ENCODE measurements around the gene GOLT1B.

The GOLT1B gene

GRCh38 chr12:21559855-21560569 is 58.4 kb downstream of the GOLT1B start:
- TF ChIP-seq CTCF (IDR thresholded peaks at IDR 0.05; ENCODE audit: insufficient read depth, low read depth, low read length, missing control alignments), result no peak
- no peak for DNase-seq (ENCODE audit: low read depth)
- H3K4me3 ChIP-seq (ENCODE audit: low read depth, low read length), result no peak overlapping the region

- no peak for TF ChIP-seq CTCF (IDR thresholded peaks at IDR 0.05; ENCODE audit: insufficient read depth, low read depth, low read length, missing control alignments)
Measured at GRCh38 chr12:21561158-21561557, 59.6 kb downstream of the GOLT1B start.

GRCh38 chr12:21562859-21563258 is 61.3 kb downstream of the GOLT1B start:
- DNase-seq (ENCODE audit: low read depth), result no peak
- no peak overlapping the region for H3K4me3 ChIP-seq (ENCODE audit: low read depth, low read length)
- no peak for TF ChIP-seq CTCF (IDR thresholded peaks at IDR 0.05; ENCODE audit: insufficient read depth, low read depth, low read length, missing control alignments)

More at GRCh38 chr12:21561158-21561557, 59.6 kb downstream of the GOLT1B start:
- no peak overlapping the region for H3K4me3 ChIP-seq (ENCODE audit: low read depth, low read length)
- DNase-seq (ENCODE audit: low read depth), result no peak

GRCh38 chr12:21566223-21566906 is 64.8 kb downstream of the GOLT1B start:
- no peak for TF ChIP-seq CTCF (IDR thresholded peaks at IDR 0.05; ENCODE audit: insufficient read depth, low read depth, low read length, missing control alignments)
- no peak for DNase-seq (ENCODE audit: low read depth)
- H3K4me3 ChIP-seq (ENCODE audit: low read depth, low read length), result no peak overlapping the region

GRCh38 chr12:21566907-21567394 is 65.4 kb downstream of the GOLT1B start:
- no peak for TF ChIP-seq CTCF (IDR thresholded peaks at IDR 0.05; ENCODE audit: insufficient read depth, low read depth, low read length, missing control alignments)
- no peak for DNase-seq (ENCODE audit: low read depth)
- H3K4me3 ChIP-seq (ENCODE audit: low read depth, low read length), result no peak overlapping the region

All from GM12865 (cell line).